Measurements from ENCODE around the gene ANGPTL4. TPM values are rescaled to one million over a fixed set of nuclear protein-coding genes. Genes with fewer than 3 reads are reported as not detected.

The ANGPTL4 gene
- total RNA-seq, 2 donors from 2014 or later = 29.9 to 99.1 TPM

- DNase-seq (ENCODE audit: low spot score) (no peak), ATAC-seq (ENCODE audit: insufficient number of reproducible peaks, low FRiP score, low read depth) (no peak)
- Histone ChIP-seq H3K27me3 (replicated peaks; ENCODE audit: insufficient read depth) (no peaks in the 10 kb centered on the region), H3K9me3 (no peaks in the 10 kb centered on the region), H3K4me1 (ENCODE audit: control insufficient read depth in 1 of 2, low read depth in 2 of 2) (peaks cover 11 to 40% of the 10 kb centered on the region in 2 donors), H3K27ac (no peak overlapping the region), H3K4me3 (no peak overlapping the region), H3K36me3 (peaks cover 26% of the 10 kb centered on the region)
- no peak for TF ChIP-seq CTCF (IDR thresholded peaks at IDR 0.05)
Measured at GRCh38 chr19:8398311-8398771, 34.4 kb downstream of the ANGPTL4 start.

GRCh38 chr19:8399681-8400188 is 35.8 kb downstream of the ANGPTL4 start:
- no peak for DNase-seq (ENCODE audit: low spot score)

GRCh38 chr19:8401981-8402411 is 38.0 kb downstream of the ANGPTL4 start:
- H3K27me3 ChIP-seq (replicated peaks; ENCODE audit: insufficient read depth) = no peaks in the 10 kb centered on the region
- no peak for ATAC-seq (ENCODE audit: insufficient number of reproducible peaks, low FRiP score, low read depth)
- DNase-seq (ENCODE audit: low spot score) = no peak
- H3K36me3 ChIP-seq = peaks cover 44% of the 10 kb centered on the region
- TF ChIP-seq CTCF (IDR thresholded peaks at IDR 0.05) = no peak
- H3K27ac ChIP-seq = no peak overlapping the region
- no peak overlapping the region for H3K4me3 ChIP-seq
- no peaks in the 10 kb centered on the region for H3K9me3 ChIP-seq
- H3K4me1 ChIP-seq (ENCODE audit: control insufficient read depth in 1 of 2, low read depth in 2 of 2) = peaks cover 0 to 9% of the 10 kb centered on the region in 2 donors

More at GRCh38 chr19:8399681-8400188, 35.8 kb downstream of the ANGPTL4 start:
- no peaks in the 10 kb centered on the region for H3K9me3 ChIP-seq
- ATAC-seq (ENCODE audit: insufficient number of reproducible peaks, low FRiP score, low read depth) = no peak
- H3K27me3 ChIP-seq (replicated peaks; ENCODE audit: insufficient read depth) = no peaks in the 10 kb centered on the region
- H3K4me3 ChIP-seq = no peak overlapping the region
- no peak for TF ChIP-seq CTCF (IDR thresholded peaks at IDR 0.05)
- peaks cover 36% of the 10 kb centered on the region for H3K36me3 ChIP-seq
- H3K27ac ChIP-seq = no peak overlapping the region
- H3K4me1 ChIP-seq (ENCODE audit: control insufficient read depth in 1 of 2, low read depth in 2 of 2) = peaks cover 0 to 26% of the 10 kb centered on the region in 2 donors

- H3K9me3 ChIP-seq = no peaks in the 10 kb centered on the region
- DNase-seq (ENCODE audit: low spot score) (no peak), ATAC-seq (ENCODE audit: insufficient number of reproducible peaks, low FRiP score, low read depth) (no peak)
- H3K4me3 ChIP-seq = no peak overlapping the region
- no peak for TF ChIP-seq CTCF (IDR thresholded peaks at IDR 0.05)
- H3K36me3 ChIP-seq = peaks cover 44% of the 10 kb centered on the region
- no peaks in the 10 kb centered on the region for H3K4me1 ChIP-seq (ENCODE audit: control insufficient read depth in 1 of 2, low read depth in 2 of 2)
- no peaks in the 10 kb centered on the region for H3K27me3 ChIP-seq (replicated peaks; ENCODE audit: insufficient read depth)
- no peak overlapping the region for H3K27ac ChIP-seq
Measured at GRCh38 chr19:8403098-8403819, 39.3 kb downstream of the ANGPTL4 start.

GRCh38 chr19:8403820-8404109 is 39.8 kb downstream of the ANGPTL4 start:
- TF ChIP-seq CTCF (IDR thresholded peaks at IDR 0.05) = no peak
- ATAC-seq (ENCODE audit: insufficient number of reproducible peaks, low FRiP score, low read depth) = no peak

More at GRCh38 chr19:8403820-8404109, 39.8 kb downstream of the ANGPTL4 start:
- H3K27ac ChIP-seq = no peak overlapping the region
- no peak overlapping the region for H3K4me3 ChIP-seq
- no peaks in the 10 kb centered on the region for H3K9me3 ChIP-seq
- no peaks in the 10 kb centered on the region for H3K27me3 ChIP-seq (replicated peaks; ENCODE audit: insufficient read depth)
- H3K4me1 ChIP-seq (ENCODE audit: control insufficient read depth in 1 of 2, low read depth in 2 of 2) = no peaks in the 10 kb centered on the region
- peaks cover 44% of the 10 kb centered on the region for H3K36me3 ChIP-seq
- DNase-seq (ENCODE audit: low spot score) = no peak
